Loucy (cell line): ENCODE results near the gene GNG13.

Source experiments
- CTCF ChIP-seq: fragments of 200-600 bp; sonication (generic); conservative IDR thresholded peaks from 2 replicates; pipeline ENCODE4 v1.5.1; 2014; ENCODE audit warnings: mild to moderate bottlenecking, antibody characterized with exemption, low read length
- EZH2phosphoT487 ChIP-seq: fragments of 200-600 bp; IDR thresholded peaks from 2 replicates; pipeline ENCODE4 v1.6.1; 2018; ENCODE audit warnings: antibody characterized with exemption, mild to moderate bottlenecking, moderate library complexity, borderline replicate concordance

DNA sequence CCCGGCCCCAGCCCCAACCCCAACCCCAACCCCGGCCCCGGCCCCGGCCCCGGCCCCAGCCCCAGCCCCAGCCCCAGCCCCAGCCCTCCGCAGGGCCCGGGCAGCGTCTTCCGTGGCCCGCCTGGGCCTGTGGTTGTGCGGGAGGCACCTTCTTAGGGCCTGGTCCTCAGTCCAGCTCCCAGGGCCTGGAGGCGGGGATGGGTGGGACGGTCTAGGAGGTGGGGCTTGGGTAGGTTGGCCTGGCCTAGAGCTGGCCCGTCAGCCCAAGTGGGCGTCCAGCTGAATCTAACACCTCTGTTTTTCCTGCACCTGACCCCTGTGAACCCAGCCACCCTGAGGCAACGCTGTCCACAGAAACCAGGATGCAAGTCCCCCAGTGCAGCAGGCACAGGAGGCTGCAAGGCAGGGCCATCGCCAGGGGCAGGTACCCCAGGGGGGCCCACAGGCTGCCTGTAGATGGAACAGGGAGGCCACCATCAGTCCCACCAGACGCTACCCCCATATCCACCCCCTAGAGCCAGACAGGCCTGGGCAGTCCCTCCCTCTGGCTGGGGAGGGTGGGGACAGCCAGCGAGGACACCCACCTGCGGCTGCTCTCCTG lies 31.2 kb downstream of the GNG13 start:
- TF ChIP-seq CTCF (no peak), EZH2phosphoT487 (no peak)
